Testis (tissue), 3 donors: ENCODE results near the gene RASSF3. TPM values are rescaled to one million over a fixed set of nuclear protein-coding genes. Genes with fewer than 3 reads are reported as not detected.

Experiments
- DNase-seq: peaks from one replicate; pipeline ENCODE4 v3.0.0-alpha.2; 2019
- H3K27ac ChIP-seq, 2 donors: fragments of 200-600 bp; sonication (generic); one replicate each; pipeline ENCODE4 v1.5.1; 2019
- H3K27me3 ChIP-seq: fragments of 200-600 bp; sonication (generic); one replicate; pipeline ENCODE4 v1.5.1; 2019
- H3K36me3 ChIP-seq: fragments of 200-600 bp; sonication (generic); one replicate; pipeline ENCODE4 v1.5.1; 2017; ENCODE audit warnings: low read depth; ENCODE audit errors: missing control alignments
- H3K4me1 ChIP-seq: fragments of 200-600 bp; sonication (generic); one replicate; pipeline ENCODE4 v1.5.1; 2019
- H3K4me3 ChIP-seq, 2 donors: fragments of 200-600 bp; sonication (generic); one replicate each; pipeline ENCODE4 v1.5.1; 2017 to 2019
- H3K9me3 ChIP-seq: fragments of 200-600 bp; sonication (generic); one replicate; pipeline ENCODE4 v1.5.1; 2017
- CTCF ChIP-seq, 3 experiments: fragments of 450-650 bp in 2 of 3; fragments of 200-600 bp in 1 of 3; sonication (generic) in 1 of 3; IDR thresholded peaks; one replicate each; pipeline ENCODE4 v1.5.1; 2016 to 2019; ENCODE audit warnings: antibody characterized with exemption in 3 of 3, mild to moderate bottlenecking in 2 of 3, moderate library complexity in 1 of 3
- POLR2A ChIP-seq: fragments of 450-650 bp; IDR thresholded peaks from one replicate; pipeline ENCODE4 v1.6.1; 2017; ENCODE audit warnings: antibody characterized with exemption, mild to moderate bottlenecking, moderate library complexity
- WGBS, 2 donors: methylation state at CpG; one replicate each; pipeline ENCODE4 v1.1.5; 2018; 5-methylcytosine and 5-hydroxymethylcytosine counted together
- intact Hi-C: fragments of 100-400 bp; cut with DNase I; formaldehyde crosslinking; loops from one replicate; pipeline ENCODE4 v1.15.1; 2023; ENCODE audit warnings: low total_unique reads
- polyA plus RNA-seq: library from polyadenylated mRNA; stranded (reverse); fragments of 350-450 nt; fragmentation: Illumina TruSeq; extraction: RNeasy Lipid Tissue Mini Kit (QIAGEN cat#74804); gene quantifications from one replicate; pipeline ENCODE4 v1.2.3, GENCODE V29; 2014; ENCODE audit warnings: low read depth, low replicate concordance; ENCODE audit not compliant: insufficient read depth
- total RNA-seq, 2 donors: library from RNA; depleted of rRNA; stranded (reverse); fragments of >200 nt; gene quantifications; one replicate each; pipeline ENCODE4 v1.2.3, GENCODE V29; 2016

The RASSF3 gene
- total and polyA plus RNA-seq, 3 donors from 2014 or later = 20.3 to 27.5 (median 26.4) TPM

- WGBS, 2 donors = 88 to 89% methylated on average over 5 of the region's 5 CpGs
- no peak overlapping the region for H3K27ac ChIP-seq
- intact Hi-C loops = no loop called here
- no peaks in the 10 kb centered on the region for H3K36me3 ChIP-seq
- no peaks in the 10 kb centered on the region for H3K4me1 ChIP-seq
- no peaks in the 10 kb centered on the region for H3K9me3 ChIP-seq
- no peak overlapping the region for H3K4me3 ChIP-seq
- DNase-seq = no peak
- no peaks in the 10 kb centered on the region for H3K27me3 ChIP-seq
- no peak for TF ChIP-seq CTCF (IDR thresholded peaks at IDR 0.05)
- no peak for TF ChIP-seq POLR2A
Measured at GRCh38 chr12:64678835-64679234, 68.5 kb downstream of the RASSF3 start.

- intact Hi-C loops = no loop called here
- TF ChIP-seq CTCF (IDR thresholded peaks at IDR 0.05) (no peak), POLR2A (no peak)
- Histone ChIP-seq H3K36me3 (no peaks in the 10 kb centered on the region), H3K27me3 (no peaks in the 10 kb centered on the region), H3K4me1 (no peaks in the 10 kb centered on the region), H3K9me3 (no peaks in the 10 kb centered on the region), H3K4me3 (no peak overlapping the region), H3K27ac (no peak overlapping the region)
- no peak for DNase-seq
- WGBS, 2 donors = 71 to 72% methylated on average over 9 of the region's 9 CpGs
Measured at GRCh38 chr12:64679487-64680001, 69.2 kb downstream of the RASSF3 start.

GRCh38 chr12:64680235-64680634 is 69.9 kb downstream of the RASSF3 start:
- Histone ChIP-seq H3K4me1 (no peaks in the 10 kb centered on the region), H3K27me3 (no peaks in the 10 kb centered on the region), H3K27ac (no peak overlapping the region), H3K9me3 (no peaks in the 10 kb centered on the region), H3K36me3 (no peaks in the 10 kb centered on the region), H3K4me3 (no peak overlapping the region)
- no peak for DNase-seq
- 88 to 100% methylated on average over 4 of the region's 4 CpGs for WGBS, 2 donors
- intact Hi-C loops = no loop called here
- TF ChIP-seq POLR2A (no peak), CTCF (IDR thresholded peaks at IDR 0.05) (no peak)

- H3K4me1 ChIP-seq = no peaks in the 10 kb centered on the region
- no peak overlapping the region for H3K27ac ChIP-seq
- no peak for DNase-seq
Measured at GRCh38 chr12:64681200-64682052, 71.1 kb downstream of the RASSF3 start.

More at GRCh38 chr12:64681200-64682052, 71.1 kb downstream of the RASSF3 start:
- H3K9me3 ChIP-seq = no peaks in the 10 kb centered on the region
- no peak for TF ChIP-seq POLR2A
- no peak for TF ChIP-seq CTCF (IDR thresholded peaks at IDR 0.05)
- intact Hi-C loops = no loop called here
- H3K36me3 ChIP-seq = no peaks in the 10 kb centered on the region
- no peaks in the 10 kb centered on the region for H3K27me3 ChIP-seq
- no peak overlapping the region for H3K4me3 ChIP-seq
- 81 to 86% methylated on average over 5 of the region's 5 CpGs for WGBS, 2 donors
